ENCODE data around the gene CDKN1B.

GRCh38 chr12:12669020-12669419 is 48.1 kb upstream of the CDKN1B start:
- TF ChIP-seq PATZ1 (tag by site-specific recombination; IDR thresholded peaks at IDR 0.05): no peak
- TF ChIP-seq ZNF423 (tag by site-specific recombination; IDR thresholded peaks at IDR 0.05): no peak
- no peak for TF ChIP-seq GLI4 (tag by site-specific recombination; IDR thresholded peaks at IDR 0.05)
- no peak for TF ChIP-seq CTCF (tag by site-specific recombination; IDR thresholded peaks at IDR 0.05)
- no peak for TF ChIP-seq REST (tag by site-specific recombination; IDR thresholded peaks at IDR 0.05)
- TF ChIP-seq ZNF114 (tag by site-specific recombination; IDR thresholded peaks at IDR 0.05): no peak

Measured in HEK293 (cell line).